A375 (cell line): Measurements from ENCODE around the gene CDKL1. TPM values are rescaled to one million over a fixed set of nuclear protein-coding genes. Genes with fewer than 3 reads are reported as not detected.

ENCODE experiments used
- small RNA-seq: library from RNA; depleted of rRNA; stranded (forward); fragments of <200 nt; gene quantifications from one replicate; pipeline ENCODE3, GENCODE V24; 2014
- total RNA-seq: library from RNA; depleted of rRNA; stranded (reverse); fragments of >200 nt; shearing (Covaris generic); gene quantifications from 2 replicates; pipeline ENCODE4 v1.2.3, GENCODE V29; 2014; rRNA removed

Gene CDKL1
- 27.3 and 36.6 TPM in 2 replicates for total RNA-seq

DNA sequence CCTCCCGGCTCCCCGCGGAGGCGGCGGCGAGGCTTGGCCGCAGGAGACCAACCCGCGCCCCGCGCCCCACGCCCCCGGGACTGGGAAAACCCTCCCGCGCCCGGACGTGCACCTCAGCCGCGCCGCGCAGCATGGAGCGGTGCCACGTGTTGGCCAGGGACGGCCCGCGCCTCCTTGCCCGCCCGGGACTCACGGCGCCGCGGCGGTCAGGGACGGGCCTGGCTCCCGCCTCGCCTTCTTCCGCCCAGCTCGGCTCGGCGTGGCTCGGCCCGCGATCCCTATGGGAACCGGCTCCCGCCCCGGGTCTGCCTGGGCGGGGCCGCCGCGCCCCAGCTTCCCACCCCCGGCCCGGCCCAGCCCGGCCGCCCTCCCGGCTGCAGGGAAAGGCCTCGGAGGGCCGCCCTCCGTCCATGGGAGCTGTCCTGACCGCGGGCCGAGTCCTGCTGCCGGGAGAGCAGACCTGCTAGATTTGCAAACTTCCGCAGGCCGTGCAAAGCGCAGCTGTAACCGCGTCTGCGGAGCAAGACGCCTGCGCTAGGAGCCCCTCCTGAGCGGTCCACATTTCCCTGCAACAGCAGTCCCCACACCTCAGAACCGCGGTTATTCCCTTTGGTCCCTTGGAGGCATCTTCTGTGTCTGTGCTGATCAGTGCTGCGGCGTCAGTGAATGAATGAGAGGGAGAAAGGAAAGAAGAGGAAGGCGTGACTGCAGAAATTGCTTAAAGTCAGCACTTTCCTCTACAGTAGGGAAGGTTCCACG is at the start of gene CDKL1:
Gene CDKL1, minus strand, starts transcription at position 251 of the 759 bp plus-strand sequence. CDS start 1,013 bp downstream, outside the sequence.

DNA sequence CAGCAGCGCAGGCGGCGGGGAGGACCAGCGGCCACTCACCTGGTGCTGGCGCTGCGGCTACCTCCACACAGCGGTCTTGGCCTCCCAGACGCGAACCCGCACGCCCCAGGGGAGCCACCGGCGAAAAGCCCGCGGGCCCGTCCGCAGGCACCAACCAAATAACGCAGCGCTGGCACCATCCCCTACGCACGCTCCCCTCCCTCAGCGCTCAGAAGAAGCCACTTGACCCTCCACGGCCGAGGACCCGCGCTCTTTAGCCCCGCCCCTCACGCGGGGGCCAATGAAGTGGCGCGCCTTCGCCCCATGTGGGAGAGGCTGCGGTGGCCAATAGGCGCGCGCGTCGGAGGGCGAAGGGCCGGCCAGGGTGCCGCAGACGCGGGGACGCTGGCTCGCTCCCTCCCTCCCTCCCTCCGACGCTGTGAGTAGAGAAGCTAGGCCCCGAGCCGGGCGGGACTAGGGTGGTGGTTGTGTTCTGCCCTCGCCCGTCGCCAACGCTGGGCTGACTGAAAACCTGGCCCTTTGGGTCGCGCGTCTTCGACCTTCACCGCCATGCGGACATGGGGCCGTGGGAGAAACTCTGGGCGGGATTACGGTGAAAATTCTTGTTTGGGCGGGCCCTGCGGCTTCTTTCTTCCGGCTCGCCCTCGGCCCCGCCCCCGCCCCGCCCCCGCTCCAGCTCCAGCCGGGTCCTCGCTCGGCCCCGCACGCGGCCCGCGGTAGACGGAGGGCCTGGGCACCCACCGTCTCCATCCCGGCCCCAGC is 84.5 kb downstream of the CDKL1 start, which contains the start of the genes DMAC2L and L2HGDH:
Gene DMAC2L, plus strand, starts transcription at position 353 of the 762 bp plus-strand sequence. CDS start 9,164 bp downstream, outside the sequence.
Gene L2HGDH, minus strand, starts transcription at position 258 of the 762 bp plus-strand sequence. Its CDS starts 79 bp downstream, at position 179.

Small RNA genes within 50 kb of the gene (small RNA-seq; reads per million reads assigned to genes)
- not detected for gene MIR4504

Other genes with a start within 250 kb of the CDKL1 start
- gene SOS2, start 165.3 kb downstream of the CDKL1 start, total RNA-seq: 8.1 and 8.3 TPM in 2 replicates
- gene L2HGDH, start 84.7 kb downstream of the CDKL1 start, total RNA-seq: 8.4 and 11.1 TPM in 2 replicates
- 11.8 and 13.2 TPM in 2 replicates for gene DMAC2L, start 84.6 kb downstream of the CDKL1 start, total RNA-seq
- gene MAP4K5, start 135.7 kb upstream of the CDKL1 start, total RNA-seq: 36.4 and 44.5 TPM in 2 replicates
- 0.30 and 0.61 TPM in 2 replicates for gene ATL1, start 163.3 kb upstream of the CDKL1 start, total RNA-seq